K562 (cell line): ENCODE data around the gene KRTAP21-2. TPM values are rescaled to one million over a fixed set of nuclear protein-coding genes. Genes with fewer than 3 reads are reported as not detected.

Source experiments
- BCOR ChIP-seq: fragments of 450-650 bp; IDR thresholded peaks from 2 replicates; pipeline ENCODE4 v1.6.1; 2016
- POLR2AphosphoS5 ChIP-seq: IDR thresholded peaks from 2 replicates; pipeline ENCODE4 v1.6.1; 2011; ENCODE audit warnings: mild to moderate bottlenecking, low read depth, low read length, moderate library complexity; ENCODE audit not compliant: control insufficient read depth, insufficient read depth
- SRF ChIP-seq, 2 experiments: fragments of 250-450, 450-650 bp in 1 of 2; sonication (Bioruptor Pico) in 1 of 2; sonication (generic) in 1 of 2; formaldehyde crosslinking; IDR thresholded peaks; 2 replicates each; pipeline versions ENCODE4 v1.5.0 to v1.5.1; 2020 to 2022; ENCODE audit warnings: mild to moderate bottlenecking in 1 of 2, missing genetic modification reagents in 1 of 2
- ZNF124 ChIP-seq: sonication (generic); formaldehyde crosslinking; IDR thresholded peaks from 2 replicates; pipeline ENCODE4 v1.8.1; 2022; ENCODE audit warnings: missing genetic modification reagents
- ZNF146 ChIP-seq: IDR thresholded peaks from one replicate; pipeline ENCODE4 v1.6.1; 2018; ENCODE audit warnings: missing compliant biosample characterization; ENCODE audit not compliant: unreplicated experiment
- polyA plus RNA-seq, 8 experiments: library from polyadenylated mRNA; depleted of rRNA in 4 of 8; stranded (reverse) in 5 of 8; unstranded in 3 of 8; fragments of >200 nt; fragmentation: Nextera tagmentation in 2 of 8; fragmentation: Illumina TruSeq in 1 of 8; extraction: Ambion mirVana in 2 of 8; extraction: Trizol in 1 of 8; gene quantifications; 2 replicates each; pipeline versions ENCODE4 v1.2.1 to v1.2.3, GENCODE V29; 2011 to 2014; ENCODE audit warnings: inconsistent platforms in 1 of 8, missing spikeins in 1 of 8
- small RNA-seq: library from RNA; depleted of rRNA; stranded (forward); fragments of <200 nt; gene quantifications from one replicate; pipeline ENCODE3, GENCODE V24; 2014
- total RNA-seq, 7 experiments: library from RNA; depleted of rRNA in 6 of 7; stranded (reverse); fragments of >200 nt in 6 of 7; fragmentation: Illumina TruSeq in 2 of 7; extraction: Trizol in 2 of 7; gene quantifications; 2 replicates each; pipeline versions ENCODE4 v1.2.1 to v1.2.3, GENCODE V29; 2011 to 2021; ENCODE audit warnings: low replicate concordance in 1 of 7

The KRTAP21-2 gene
- total and polyA plus RNA-seq, 9 of the 15 experiments (the other 6 are each of a cell fraction or from before 2014, with no cell fraction given) = not detected

- TF ChIP-seq ZNF146 (no peak), BCOR (no peak), SRF (CRISPR knock-in tag; IDR thresholded peaks at IDR 0.05) (no peak), POLR2AphosphoS5 (no peak), ZNF124 (CRISPR knock-in tag) (no peak)
- TF ChIP-seq, all 486 proteins: peak for 0
Observed at GRCh38 chr21:30707409-30707808, 39.6 kb downstream of the KRTAP21-2 start (continued).

Small RNA genes within 50 kb of the gene (small RNA-seq; reads per million reads assigned to genes)
- not detected for gene AP000244.1
- not detected for gene KRTAP21-3

Other genes starting within 250 kb of the KRTAP21-2 start
Only the 7 nearest of the 17 such genes appear.
- not detected in 2 replicates for gene KRTAP20-4, start 126.6 kb downstream of the KRTAP21-2 start, total RNA-seq (2014; rRNA removed)
- not detected in 2 replicates for gene KRTAP20-4, start 126.6 kb downstream of the KRTAP21-2 start, total RNA-seq (2014; rRNA removed; fragmentation: Illumina TruSeq; extraction: Trizol)
- not detected in 2 replicates for gene KRTAP20-4, start 126.6 kb downstream of the KRTAP21-2 start, total RNA-seq (2015; rRNA removed; fragmentation: Illumina TruSeq; extraction: Trizol)
- gene KRTAP20-4, start 126.6 kb downstream of the KRTAP21-2 start, total RNA-seq (2021) = not detected in 2 replicates
- not detected in 2 replicates for gene KRTAP20-4, start 126.6 kb downstream of the KRTAP21-2 start, polyA plus RNA-seq (2011; rRNA removed)
- not detected in 2 replicates for gene KRTAP20-4, start 126.6 kb downstream of the KRTAP21-2 start, polyA plus RNA-seq (2014; fragmentation: Illumina TruSeq; extraction: Trizol)
- not detected for gene KRTAP20-4, start 126.6 kb downstream of the KRTAP21-2 start, polyA plus RNA-seq (2014; fragmentation: Nextera tagmentation; extraction: Ambion mirVana)
- not detected in 2 replicates for gene KRTAP20-4, start 126.6 kb downstream of the KRTAP21-2 start, polyA plus RNA-seq (2014; rRNA removed)
- not detected in 2 replicates for gene KRTAP20-2, start 112.1 kb downstream of the KRTAP21-2 start, total RNA-seq (2014; rRNA removed)
- not detected in 2 replicates for gene KRTAP20-2, start 112.1 kb downstream of the KRTAP21-2 start, total RNA-seq (2014; rRNA removed; fragmentation: Illumina TruSeq; extraction: Trizol)
- gene KRTAP20-2, start 112.1 kb downstream of the KRTAP21-2 start, total RNA-seq (2015; rRNA removed; fragmentation: Illumina TruSeq; extraction: Trizol) = not detected in 2 replicates
- not detected in 2 replicates for gene KRTAP20-2, start 112.1 kb downstream of the KRTAP21-2 start, total RNA-seq (2021)
- not detected in 2 replicates for gene KRTAP20-2, start 112.1 kb downstream of the KRTAP21-2 start, polyA plus RNA-seq (2011; rRNA removed)
- not detected in 2 replicates for gene KRTAP20-2, start 112.1 kb downstream of the KRTAP21-2 start, polyA plus RNA-seq (2014; fragmentation: Illumina TruSeq; extraction: Trizol)
- gene KRTAP20-2, start 112.1 kb downstream of the KRTAP21-2 start, polyA plus RNA-seq (2014; fragmentation: Nextera tagmentation; extraction: Ambion mirVana) = not detected
- gene KRTAP20-2, start 112.1 kb downstream of the KRTAP21-2 start, polyA plus RNA-seq (2014; rRNA removed) = not detected in 2 replicates
- gene KRTAP20-3, start 104.4 kb downstream of the KRTAP21-2 start, total RNA-seq (2014; rRNA removed) = not detected in 2 replicates
- gene KRTAP20-3, start 104.4 kb downstream of the KRTAP21-2 start, total RNA-seq (2014; rRNA removed; fragmentation: Illumina TruSeq; extraction: Trizol) = not detected in 2 replicates
- gene KRTAP20-3, start 104.4 kb downstream of the KRTAP21-2 start, total RNA-seq (2015; rRNA removed; fragmentation: Illumina TruSeq; extraction: Trizol) = not detected in 2 replicates
- not detected in 2 replicates for gene KRTAP20-3, start 104.4 kb downstream of the KRTAP21-2 start, total RNA-seq (2021)
- gene KRTAP20-3, start 104.4 kb downstream of the KRTAP21-2 start, polyA plus RNA-seq (2011; rRNA removed) = not detected in 2 replicates
- not detected in 2 replicates for gene KRTAP20-3, start 104.4 kb downstream of the KRTAP21-2 start, polyA plus RNA-seq (2014; fragmentation: Illumina TruSeq; extraction: Trizol)
- gene KRTAP20-3, start 104.4 kb downstream of the KRTAP21-2 start, polyA plus RNA-seq (2014; fragmentation: Nextera tagmentation; extraction: Ambion mirVana) = not detected
- not detected in 2 replicates for gene KRTAP20-3, start 104.4 kb downstream of the KRTAP21-2 start, polyA plus RNA-seq (2014; rRNA removed)
- not detected in 2 replicates for gene KRTAP21-3, start 28.5 kb downstream of the KRTAP21-2 start, total RNA-seq (2014; rRNA removed)
- not detected in 2 replicates for gene KRTAP21-3, start 28.5 kb downstream of the KRTAP21-2 start, total RNA-seq (2014; rRNA removed; fragmentation: Illumina TruSeq; extraction: Trizol)
- gene KRTAP21-3, start 28.5 kb downstream of the KRTAP21-2 start, total RNA-seq (2015; rRNA removed; fragmentation: Illumina TruSeq; extraction: Trizol) = not detected in 2 replicates
- not detected in 2 replicates for gene KRTAP21-3, start 28.5 kb downstream of the KRTAP21-2 start, total RNA-seq (2021)
- gene KRTAP21-3, start 28.5 kb downstream of the KRTAP21-2 start, polyA plus RNA-seq (2011; rRNA removed) = not detected in 2 replicates
- not detected in 2 replicates for gene KRTAP21-3, start 28.5 kb downstream of the KRTAP21-2 start, polyA plus RNA-seq (2014; fragmentation: Illumina TruSeq; extraction: Trizol)
- gene KRTAP21-3, start 28.5 kb downstream of the KRTAP21-2 start, polyA plus RNA-seq (2014; fragmentation: Nextera tagmentation; extraction: Ambion mirVana) = not detected
- not detected in 2 replicates for gene KRTAP21-3, start 28.5 kb downstream of the KRTAP21-2 start, polyA plus RNA-seq (2014; rRNA removed)
- not detected in 2 replicates for gene KRTAP21-1, start 8.2 kb upstream of the KRTAP21-2 start, total RNA-seq (2014; rRNA removed)
- gene KRTAP21-1, start 8.2 kb upstream of the KRTAP21-2 start, total RNA-seq (2014; rRNA removed; fragmentation: Illumina TruSeq; extraction: Trizol) = not detected in 2 replicates
- not detected in 2 replicates for gene KRTAP21-1, start 8.2 kb upstream of the KRTAP21-2 start, total RNA-seq (2015; rRNA removed; fragmentation: Illumina TruSeq; extraction: Trizol)
- not detected in 2 replicates for gene KRTAP21-1, start 8.2 kb upstream of the KRTAP21-2 start, total RNA-seq (2021)
- gene KRTAP21-1, start 8.2 kb upstream of the KRTAP21-2 start, polyA plus RNA-seq (2011; rRNA removed) = not detected in 2 replicates
- gene KRTAP21-1, start 8.2 kb upstream of the KRTAP21-2 start, polyA plus RNA-seq (2014; fragmentation: Illumina TruSeq; extraction: Trizol) = not detected in 2 replicates
- gene KRTAP21-1, start 8.2 kb upstream of the KRTAP21-2 start, polyA plus RNA-seq (2014; fragmentation: Nextera tagmentation; extraction: Ambion mirVana) = not detected
- gene KRTAP21-1, start 8.2 kb upstream of the KRTAP21-2 start, polyA plus RNA-seq (2014; rRNA removed) = not detected in 2 replicates
- gene KRTAP8-1, start 66.0 kb upstream of the KRTAP21-2 start, total RNA-seq (2014; rRNA removed) = not detected in 2 replicates
- not detected in 2 replicates for gene KRTAP8-1, start 66.0 kb upstream of the KRTAP21-2 start, total RNA-seq (2014; rRNA removed; fragmentation: Illumina TruSeq; extraction: Trizol)
- gene KRTAP8-1, start 66.0 kb upstream of the KRTAP21-2 start, total RNA-seq (2015; rRNA removed; fragmentation: Illumina TruSeq; extraction: Trizol) = not detected in 2 replicates
- not detected in 2 replicates for gene KRTAP8-1, start 66.0 kb upstream of the KRTAP21-2 start, total RNA-seq (2021)
- not detected in 2 replicates for gene KRTAP8-1, start 66.0 kb upstream of the KRTAP21-2 start, polyA plus RNA-seq (2011; rRNA removed)
- gene KRTAP8-1, start 66.0 kb upstream of the KRTAP21-2 start, polyA plus RNA-seq (2014; fragmentation: Illumina TruSeq; extraction: Trizol) = not detected in 2 replicates
- not detected for gene KRTAP8-1, start 66.0 kb upstream of the KRTAP21-2 start, polyA plus RNA-seq (2014; fragmentation: Nextera tagmentation; extraction: Ambion mirVana)
- not detected in 2 replicates for gene KRTAP8-1, start 66.0 kb upstream of the KRTAP21-2 start, polyA plus RNA-seq (2014; rRNA removed)
- gene KRTAP7-1, start 82.5 kb upstream of the KRTAP21-2 start, total RNA-seq (2014; rRNA removed) = not detected in 2 replicates
- not detected in 2 replicates for gene KRTAP7-1, start 82.5 kb upstream of the KRTAP21-2 start, total RNA-seq (2014; rRNA removed; fragmentation: Illumina TruSeq; extraction: Trizol)
- gene KRTAP7-1, start 82.5 kb upstream of the KRTAP21-2 start, total RNA-seq (2015; rRNA removed; fragmentation: Illumina TruSeq; extraction: Trizol) = not detected in 2 replicates
- not detected in 2 replicates for gene KRTAP7-1, start 82.5 kb upstream of the KRTAP21-2 start, total RNA-seq (2021)
- not detected in 2 replicates for gene KRTAP7-1, start 82.5 kb upstream of the KRTAP21-2 start, polyA plus RNA-seq (2011; rRNA removed)
- not detected in 2 replicates for gene KRTAP7-1, start 82.5 kb upstream of the KRTAP21-2 start, polyA plus RNA-seq (2014; fragmentation: Illumina TruSeq; extraction: Trizol)
- not detected for gene KRTAP7-1, start 82.5 kb upstream of the KRTAP21-2 start, polyA plus RNA-seq (2014; fragmentation: Nextera tagmentation; extraction: Ambion mirVana)
- not detected in 2 replicates for gene KRTAP7-1, start 82.5 kb upstream of the KRTAP21-2 start, polyA plus RNA-seq (2014; rRNA removed)